ENCODE data around the gene ZAP70. TPM values are rescaled to one million over a fixed set of nuclear protein-coding genes. Genes with fewer than 3 reads are reported as not detected.

The ZAP70 gene
- total RNA-seq, 3 donors from 2014 or later = 3.5 to 7.5 (median 5.4) TPM

- H3K36me3 ChIP-seq (ENCODE audit: low read depth) = no peaks in the 10 kb centered on the region
- no peaks in the 10 kb centered on the region for H3K4me1 ChIP-seq (ENCODE audit: low read depth)
- intact Hi-C loops (cut with DNase I, micrococcal nuclease) = no loop called here
- ATAC-seq (no peak), DNase-seq (no peak)
- no peak for TF ChIP-seq CTCF (IDR thresholded peaks at IDR 0.05)
- no peak overlapping the region for H3K4me3 ChIP-seq
- H3K9me3 ChIP-seq = no peaks in the 10 kb centered on the region
These were observed 34.3 kb downstream of the ZAP70 start for GRCh38 chr2:97747716-97748115.

GRCh38 chr2:97749581-97749980 is 36.2 kb downstream of the ZAP70 start:
- ATAC-seq (no peak), DNase-seq (no peak)
- Histone ChIP-seq H3K4me1 (ENCODE audit: low read depth) (no peaks in the 10 kb centered on the region), H3K9me3 (no peaks in the 10 kb centered on the region), H3K4me3 (no peak overlapping the region), H3K36me3 (ENCODE audit: low read depth) (no peaks in the 10 kb centered on the region)
- intact Hi-C loops (cut with DNase I, micrococcal nuclease) = no loop called here
- no peak for TF ChIP-seq CTCF (IDR thresholded peaks at IDR 0.05)

- intact Hi-C loops (cut with DNase I, micrococcal nuclease) = no loop called here
- Histone ChIP-seq H3K4me3 (no peak overlapping the region), H3K36me3 (ENCODE audit: low read depth) (no peaks in the 10 kb centered on the region), H3K9me3 (no peaks in the 10 kb centered on the region), H3K4me1 (ENCODE audit: low read depth) (no peaks in the 10 kb centered on the region)
- DNase-seq = no peak
- no peak for ATAC-seq
- TF ChIP-seq CTCF (IDR thresholded peaks at IDR 0.05) = no peak
These were observed 36.6 kb downstream of the ZAP70 start for GRCh38 chr2:97750017-97750416.

- Histone ChIP-seq H3K36me3 (ENCODE audit: low read depth) (no peaks in the 10 kb centered on the region), H3K9me3 (no peaks in the 10 kb centered on the region), H3K4me1 (ENCODE audit: low read depth) (no peaks in the 10 kb centered on the region), H3K4me3 (no peak overlapping the region)
- intact Hi-C loops (cut with DNase I, micrococcal nuclease) = no loop called here
- DNase-seq = no peak
- no peak for ATAC-seq
- no peak for TF ChIP-seq CTCF (IDR thresholded peaks at IDR 0.05)
These were observed 38.4 kb downstream of the ZAP70 start for GRCh38 chr2:97751752-97752151.

- no peak for DNase-seq
- Histone ChIP-seq H3K4me1 (ENCODE audit: low read depth) (no peaks in the 10 kb centered on the region), H3K9me3 (no peaks in the 10 kb centered on the region), H3K4me3 (no peak overlapping the region), H3K36me3 (ENCODE audit: low read depth) (no peaks in the 10 kb centered on the region)
- no peak for TF ChIP-seq CTCF (IDR thresholded peaks at IDR 0.05)
- intact Hi-C loops (cut with DNase I, micrococcal nuclease) = no loop called here
- ATAC-seq = no peak
These were observed 39.3 kb downstream of the ZAP70 start for GRCh38 chr2:97752342-97753334.
